Gastroesophageal sphincter (tissue), 3 donors: ENCODE results near the gene SF1.

Source experiments
- EP300 ChIP-seq: sonication (generic); formaldehyde crosslinking; IDR thresholded peaks from one replicate; pipeline ENCODE4 v1.6.1; 2017; ENCODE audit warnings: antibody characterized with exemption, mild to moderate bottlenecking
- POLR2A ChIP-seq, 2 donors: fragments of 450-650 bp; IDR thresholded peaks; one replicate each; pipeline ENCODE4 v1.6.1; 2017; ENCODE audit warnings: antibody characterized with exemption in 2 of 2, mild to moderate bottlenecking in 2 of 2, moderate library complexity in 1 of 2
- POLR2AphosphoS5 ChIP-seq: sonication (generic); formaldehyde crosslinking; IDR thresholded peaks from one replicate; pipeline ENCODE4 v1.6.1; 2017; ENCODE audit warnings: antibody characterized with exemption
- TF ChIP-seq, protein P1 (sequence below), 4 experiments: fragments of 200-600 bp in 2 of 4; fragments of 450-650 bp in 2 of 4; sonication (generic) in 1 of 4; IDR thresholded peaks; one replicate each; pipeline ENCODE4 v1.5.1; 2017 to 2019; ENCODE audit warnings: antibody characterized with exemption in 4 of 4, mild to moderate bottlenecking in 2 of 4, moderate library complexity in 2 of 4

DNA sequence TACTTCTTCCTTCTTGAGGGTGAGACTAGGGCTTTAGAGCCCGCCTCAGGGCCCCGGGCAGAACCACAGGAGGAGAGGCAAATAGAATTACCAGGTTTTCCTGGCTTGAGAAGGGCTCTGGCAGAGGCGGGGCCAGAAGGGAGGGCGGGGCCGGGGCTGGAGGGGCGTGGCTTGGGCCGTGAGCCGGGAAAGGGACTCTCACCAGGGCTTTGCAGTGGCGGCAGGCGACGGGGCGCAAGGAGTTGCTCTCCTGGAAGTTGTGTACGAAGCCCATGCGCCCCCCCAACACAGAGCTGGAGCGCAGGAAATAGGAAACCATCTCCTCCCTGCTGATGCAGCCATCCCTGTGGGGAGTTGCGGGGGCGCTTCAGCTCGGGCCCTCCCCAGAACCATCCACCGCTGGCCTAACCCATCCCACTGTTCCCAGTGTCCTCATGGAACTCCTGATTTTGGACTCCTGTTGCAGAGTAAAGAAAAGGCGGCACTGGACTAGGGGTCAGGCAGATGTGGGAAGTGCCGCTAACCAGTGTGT is 48.4 kb downstream of the SF1 start:
- TF ChIP-seq, protein P1, sequence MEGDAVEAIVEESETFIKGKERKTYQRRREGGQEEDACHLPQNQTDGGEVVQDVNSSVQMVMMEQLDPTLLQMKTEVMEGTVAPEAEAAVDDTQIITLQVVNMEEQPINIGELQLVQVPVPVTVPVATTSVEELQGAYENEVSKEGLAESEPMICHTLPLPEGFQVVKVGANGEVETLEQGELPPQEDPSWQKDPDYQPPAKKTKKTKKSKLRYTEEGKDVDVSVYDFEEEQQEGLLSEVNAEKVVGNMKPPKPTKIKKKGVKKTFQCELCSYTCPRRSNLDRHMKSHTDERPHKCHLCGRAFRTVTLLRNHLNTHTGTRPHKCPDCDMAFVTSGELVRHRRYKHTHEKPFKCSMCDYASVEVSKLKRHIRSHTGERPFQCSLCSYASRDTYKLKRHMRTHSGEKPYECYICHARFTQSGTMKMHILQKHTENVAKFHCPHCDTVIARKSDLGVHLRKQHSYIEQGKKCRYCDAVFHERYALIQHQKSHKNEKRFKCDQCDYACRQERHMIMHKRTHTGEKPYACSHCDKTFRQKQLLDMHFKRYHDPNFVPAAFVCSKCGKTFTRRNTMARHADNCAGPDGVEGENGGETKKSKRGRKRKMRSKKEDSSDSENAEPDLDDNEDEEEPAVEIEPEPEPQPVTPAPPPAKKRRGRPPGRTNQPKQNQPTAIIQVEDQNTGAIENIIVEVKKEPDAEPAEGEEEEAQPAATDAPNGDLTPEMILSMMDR (IDR thresholded peaks at IDR 0.05) = no peak
- TF ChIP-seq POLR2AphosphoS5 = no peak
- no peak for TF ChIP-seq EP300
- no peak for TF ChIP-seq POLR2A (IDR thresholded peaks at IDR 0.05)
